ENCODE data around the gene WNK1.
"Not testable (repeated sequence)": the region's sequence is repeated elsewhere in the genome, so short reads cannot be mapped to it uniquely, and the experiment has no call there.

Gene WNK1

GRCh38 chr12:846421-846820 is 94.0 kb downstream of the WNK1 start:
- no peak for DNase-seq (ENCODE audit: low read depth, low spot score)
- TF ChIP-seq CTCF (IDR thresholded peaks at IDR 0.05; ENCODE audit: low read depth, low read length): no peak
- in situ Hi-C loops (cut with HindIII; ENCODE audit: low sequenced_read_pairs): no loop called here
- H3K4me3 ChIP-seq (ENCODE audit: low read depth, low read length): no peak overlapping the region

GRCh38 chr12:848173-848865 is 95.9 kb downstream of the WNK1 start:
- DNase-seq (ENCODE audit: low read depth, low spot score): peak; percentile 33
- in situ Hi-C loops (cut with HindIII; ENCODE audit: low sequenced_read_pairs): no loop called here
- no peak overlapping the region for H3K4me3 ChIP-seq (ENCODE audit: low read depth, low read length)
- no peak for TF ChIP-seq CTCF (IDR thresholded peaks at IDR 0.05; ENCODE audit: low read depth, low read length)

- no peak overlapping the region for H3K4me3 ChIP-seq (ENCODE audit: low read depth, low read length)
- DNase-seq (ENCODE audit: low read depth, low spot score): no peak
- no peak for TF ChIP-seq CTCF (IDR thresholded peaks at IDR 0.05; ENCODE audit: low read depth, low read length)
- in situ Hi-C loops (cut with HindIII; ENCODE audit: low sequenced_read_pairs): no loop called here
Measured at GRCh38 chr12:848882-849527, 96.6 kb downstream of the WNK1 start.

- DNase-seq (ENCODE audit: low read depth, low spot score); H3K4me3 ChIP-seq (ENCODE audit: low read depth, low read length); in situ Hi-C loops (cut with HindIII; ENCODE audit: low sequenced_read_pairs): not testable (repeated sequence)
Measured at GRCh38 chr12:849733-850437, 97.5 kb downstream of the WNK1 start.

- no peak for TF ChIP-seq CTCF (IDR thresholded peaks at IDR 0.05; ENCODE audit: low read depth, low read length)
- DNase-seq (ENCODE audit: low read depth, low spot score): peak; percentile 41
- in situ Hi-C loops (cut with HindIII; ENCODE audit: low sequenced_read_pairs): no loop called here
- H3K4me3 ChIP-seq (ENCODE audit: low read depth, low read length): no peak overlapping the region
Measured at GRCh38 chr12:851343-851742, 99.0 kb downstream of the WNK1 start.

GRCh38 chr12:851913-852312 is 99.5 kb downstream of the WNK1 start:
- H3K4me3 ChIP-seq (ENCODE audit: low read depth, low read length): no peak overlapping the region
- no peak for TF ChIP-seq CTCF (IDR thresholded peaks at IDR 0.05; ENCODE audit: low read depth, low read length)
- in situ Hi-C loops (cut with HindIII; ENCODE audit: low sequenced_read_pairs): no loop called here
- DNase-seq (ENCODE audit: low read depth, low spot score): peak; percentile 85

GRCh38 chr12:852864-853263 is 100.5 kb downstream of the WNK1 start:
- no peak for DNase-seq (ENCODE audit: low read depth, low spot score)
- in situ Hi-C loops (cut with HindIII; ENCODE audit: low sequenced_read_pairs): no loop called here
- no peak for TF ChIP-seq CTCF (IDR thresholded peaks at IDR 0.05; ENCODE audit: low read depth, low read length)
- no peak overlapping the region for H3K4me3 ChIP-seq (ENCODE audit: low read depth, low read length)

Data from astrocyte of the spinal cord (primary cell).